GM23248 (cell line): ENCODE measurements around the gene TPM2.

Source experiments
- EZH2 ChIP-seq: fragments of 200-600 bp; sonication (generic); IDR thresholded peaks from 2 replicates; pipeline ENCODE4 v1.6.1; 2018; ENCODE audit warnings: antibody characterized with exemption, mild to moderate bottlenecking; ENCODE audit not compliant: insufficient read depth, poor library complexity, severe bottlenecking
- EZH2phosphoT487 ChIP-seq: fragments of 200-600 bp; sonication (generic); IDR thresholded peaks from 2 replicates; pipeline ENCODE4 v1.6.1; 2018; ENCODE audit warnings: antibody characterized with exemption, moderate library complexity, mild to moderate bottlenecking, low read depth; ENCODE audit not compliant: insufficient read depth

DNA sequence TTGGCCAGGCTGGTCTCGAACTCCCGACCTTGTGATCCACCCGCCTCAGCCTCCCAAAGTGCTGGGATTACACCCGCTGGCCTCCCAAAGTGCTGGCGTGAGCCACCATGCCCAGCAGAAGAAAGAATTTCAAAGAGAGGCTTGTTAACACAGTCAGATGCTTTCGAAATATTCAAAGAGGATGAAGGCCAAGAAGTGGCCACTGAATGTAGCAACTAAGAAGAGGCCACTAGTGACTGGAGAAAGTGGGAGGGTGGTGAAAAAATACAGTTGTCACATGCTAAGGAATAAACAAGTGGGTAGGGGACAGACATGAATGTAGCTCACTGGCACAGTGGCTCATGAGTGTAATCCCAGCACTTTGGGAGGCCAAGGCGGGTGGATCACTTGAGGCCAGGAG, 13.0 kb upstream of the TPM2 start:
- TF ChIP-seq EZH2 (no peak), EZH2phosphoT487 (no peak)
